Fibroblast of the aortic adventitia (primary cell): Measurements from ENCODE around the gene PPP1R13B. TPM values are rescaled to one million over a fixed set of nuclear protein-coding genes. Genes with fewer than 3 reads are reported as not detected.
A peak's percentile ranks its signal among the peaks of the same experiment; 100 is the strongest.

Experiments
- DNase-seq: peaks from one replicate; pipeline ENCODE4 v3.0.0-alpha.2; 2010; ENCODE audit warnings: low read depth
- H3K4me3 ChIP-seq: 2 replicates; pipeline ENCODE4 v1.5.1; 2011; ENCODE audit warnings: low read depth, mild to moderate bottlenecking, control low read depth, low read length, moderate library complexity
- total RNA-seq: library from RNA; depleted of rRNA; stranded (reverse); fragments of >200 nt; gene quantifications from 2 replicates; pipeline ENCODE4 v1.2.3, GENCODE V29; 2012; ENCODE audit warnings: low replicate concordance
- TF ChIP-seq, protein P1 (sequence below): IDR thresholded peaks from 2 replicates; pipeline ENCODE4 v1.5.1; 2011; ENCODE audit warnings: mild to moderate bottlenecking, low read length, control low read depth, inconsistent platforms; ENCODE audit not compliant: insufficient read depth

The PPP1R13B gene
- total RNA-seq, 1 donor: 1.2 TPM

DNA sequence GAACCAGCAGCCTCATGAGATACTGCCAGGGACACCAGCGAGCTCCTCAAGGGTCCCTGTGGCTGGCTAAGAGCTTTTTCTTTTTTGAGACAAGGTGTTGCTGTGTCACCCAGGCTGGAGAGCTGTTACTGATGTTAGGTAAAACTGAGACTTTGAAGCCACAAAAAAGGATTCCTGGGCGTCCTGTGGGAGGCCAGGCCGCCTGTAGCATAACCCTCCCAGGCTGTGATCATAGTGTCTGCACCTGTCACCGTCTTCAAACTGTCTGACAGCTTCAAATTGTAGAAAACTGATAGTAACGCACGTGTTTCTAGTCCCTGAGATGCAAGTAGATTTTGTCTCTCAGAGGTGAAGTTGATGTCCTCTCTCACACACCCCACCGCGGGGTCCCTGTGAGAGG, 127.6 kb downstream of the PPP1R13B start:
- no peak for DNase-seq
- no peak overlapping the region for H3K4me3 ChIP-seq
- TF ChIP-seq, protein P1, sequence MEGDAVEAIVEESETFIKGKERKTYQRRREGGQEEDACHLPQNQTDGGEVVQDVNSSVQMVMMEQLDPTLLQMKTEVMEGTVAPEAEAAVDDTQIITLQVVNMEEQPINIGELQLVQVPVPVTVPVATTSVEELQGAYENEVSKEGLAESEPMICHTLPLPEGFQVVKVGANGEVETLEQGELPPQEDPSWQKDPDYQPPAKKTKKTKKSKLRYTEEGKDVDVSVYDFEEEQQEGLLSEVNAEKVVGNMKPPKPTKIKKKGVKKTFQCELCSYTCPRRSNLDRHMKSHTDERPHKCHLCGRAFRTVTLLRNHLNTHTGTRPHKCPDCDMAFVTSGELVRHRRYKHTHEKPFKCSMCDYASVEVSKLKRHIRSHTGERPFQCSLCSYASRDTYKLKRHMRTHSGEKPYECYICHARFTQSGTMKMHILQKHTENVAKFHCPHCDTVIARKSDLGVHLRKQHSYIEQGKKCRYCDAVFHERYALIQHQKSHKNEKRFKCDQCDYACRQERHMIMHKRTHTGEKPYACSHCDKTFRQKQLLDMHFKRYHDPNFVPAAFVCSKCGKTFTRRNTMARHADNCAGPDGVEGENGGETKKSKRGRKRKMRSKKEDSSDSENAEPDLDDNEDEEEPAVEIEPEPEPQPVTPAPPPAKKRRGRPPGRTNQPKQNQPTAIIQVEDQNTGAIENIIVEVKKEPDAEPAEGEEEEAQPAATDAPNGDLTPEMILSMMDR: no peak

DNA sequence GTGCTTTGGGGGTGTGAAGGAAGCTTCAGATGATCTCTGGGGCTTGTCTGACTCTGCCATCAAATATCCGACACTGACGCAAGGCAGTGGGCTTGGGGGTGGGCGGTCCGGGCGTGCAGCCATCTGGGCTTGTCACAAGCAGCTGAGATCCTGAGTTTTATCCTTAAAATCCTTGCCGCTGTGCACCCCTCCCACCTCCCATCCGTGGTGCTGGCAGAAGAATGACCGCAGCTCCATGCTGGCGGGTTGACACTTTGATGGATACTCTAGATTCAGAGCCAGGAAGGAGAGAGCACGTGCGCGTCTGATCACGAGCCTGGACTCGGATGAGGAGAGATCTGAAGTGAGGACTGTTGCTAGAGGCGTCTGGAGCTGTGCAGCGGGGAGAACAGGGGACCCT, 128.8 kb downstream of the PPP1R13B start:
- H3K4me3 ChIP-seq: no peak overlapping the region
- TF ChIP-seq, protein P1: no peak
- peak; percentile 70 for DNase-seq

DNA sequence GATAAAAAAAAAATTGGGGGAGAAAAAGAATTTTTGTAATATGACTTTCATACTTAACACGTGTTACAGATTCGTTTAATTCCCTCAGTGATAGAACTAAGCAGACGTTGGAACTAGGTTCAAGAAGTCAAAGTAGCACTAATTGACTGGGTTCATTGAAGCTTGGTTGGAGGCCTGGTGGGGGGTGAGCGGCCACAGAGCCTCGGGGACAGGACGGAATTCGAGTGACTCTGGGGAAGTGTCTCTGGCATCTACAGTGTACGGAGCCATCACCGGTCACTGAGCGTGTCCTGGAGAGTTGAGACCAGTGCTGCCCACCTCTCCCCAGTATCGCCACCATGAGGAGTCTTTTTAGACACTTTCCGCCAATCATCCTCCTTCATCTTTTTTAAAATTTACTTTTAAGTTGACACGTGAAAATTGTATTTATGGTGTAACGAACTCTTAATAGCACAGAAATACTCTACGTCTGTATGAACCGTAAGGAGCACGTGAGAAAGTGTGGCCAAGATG, 130.4 kb downstream of the PPP1R13B start:
- TF ChIP-seq, protein P1: no peak
- no peak for DNase-seq
- peak overlapping the region; percentile 84 for H3K4me3 ChIP-seq

DNA sequence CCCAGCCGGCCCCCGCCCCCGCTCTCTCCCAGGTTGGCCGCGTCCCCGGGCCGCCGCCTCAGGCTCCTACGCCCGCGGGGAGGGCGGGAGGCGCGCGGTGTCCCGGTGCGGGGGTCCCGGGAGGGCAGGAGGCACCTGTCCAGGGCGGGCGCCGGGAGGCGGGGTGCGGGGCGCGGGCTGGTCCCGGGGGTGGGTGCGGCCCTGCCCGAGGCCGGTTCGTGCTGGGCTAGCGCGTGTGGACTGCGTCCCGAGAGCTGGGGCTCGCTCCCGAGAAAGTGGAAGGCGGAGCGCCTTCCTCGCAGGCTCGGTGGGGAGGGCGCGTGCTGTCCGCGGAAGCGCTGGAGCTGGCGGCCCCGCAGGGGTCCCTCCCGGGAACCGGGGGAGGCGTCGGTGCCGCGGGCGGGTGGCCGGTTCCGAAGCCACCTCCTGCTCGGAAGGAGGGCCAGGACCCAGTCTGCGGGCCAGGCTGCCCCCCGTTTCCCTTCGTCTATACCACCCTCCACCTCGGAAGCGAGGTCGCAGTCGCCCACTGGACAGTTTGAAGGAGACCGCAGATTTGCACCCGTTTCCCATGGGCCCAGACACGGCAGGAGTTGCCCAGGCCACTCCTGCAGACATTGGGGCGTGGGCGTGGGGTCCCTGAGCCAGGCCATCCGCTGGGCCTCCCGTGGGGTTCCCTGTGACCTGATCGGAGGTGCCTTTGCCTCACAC, 131.1 kb downstream of the PPP1R13B start:
- DNase-seq: peak; percentile 14
- peak overlapping the region; percentile 84 for H3K4me3 ChIP-seq
- TF ChIP-seq, protein P1: no peak

DNA sequence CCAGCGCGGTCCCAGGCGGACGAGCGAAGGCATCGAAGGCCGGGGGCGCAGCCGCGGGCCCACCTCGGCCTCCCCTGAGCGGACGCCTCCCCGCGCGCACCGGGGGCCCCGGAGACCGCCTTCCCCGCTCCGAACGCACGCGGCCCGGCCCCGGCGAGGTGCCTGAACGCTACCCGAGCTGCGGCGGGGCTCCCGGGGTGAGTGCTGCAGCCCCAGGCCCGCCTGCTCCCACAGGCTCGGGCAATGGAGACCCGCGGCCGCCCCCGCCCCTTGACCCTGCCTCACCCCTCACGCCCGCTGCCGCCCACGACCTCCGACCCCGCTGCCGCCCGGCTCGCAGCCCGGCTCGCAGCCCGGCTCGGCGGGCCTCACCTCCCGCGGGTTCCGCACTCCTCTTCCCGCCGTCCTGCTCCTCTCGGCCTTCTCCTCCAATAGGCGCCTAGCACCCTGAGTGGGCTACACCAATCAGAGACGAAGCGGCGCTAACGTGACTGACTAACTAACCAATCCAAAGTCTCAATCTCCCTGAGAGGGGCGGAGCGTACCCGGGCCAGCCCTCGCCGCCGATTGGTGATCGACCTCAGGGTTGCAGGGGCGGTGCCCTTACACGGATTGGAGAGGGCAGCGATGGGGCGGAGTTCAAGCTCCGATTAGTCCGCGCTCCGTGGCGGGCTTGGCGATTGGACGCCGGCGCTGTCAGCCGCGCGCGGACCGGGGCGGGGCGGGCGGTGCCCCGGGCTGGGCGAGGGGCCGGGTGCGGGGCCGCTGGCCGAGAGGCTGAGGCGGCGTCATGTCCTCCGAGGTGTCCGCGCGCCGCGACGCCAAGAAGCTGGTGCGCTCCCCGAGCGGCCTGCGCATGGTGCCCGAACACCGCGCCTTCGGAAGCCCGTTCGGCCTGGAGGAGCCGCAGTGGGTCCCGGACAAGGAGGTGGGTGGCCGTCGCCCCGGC, 132.0 kb downstream of the PPP1R13B start, which contains the start of the genes XRCC3 and ZFYVE21:
XRCC3 (minus strand) TSS at position 400 of the 949 bp plus-strand sequence. CDS start 4,364 bp downstream, outside the sequence.
ZFYVE21 (plus strand) TSS at position 759 of the 949 bp plus-strand sequence; CDS start at position 791, 32 bp downstream.
- peak; percentile 99 for DNase-seq
- TF ChIP-seq, protein P1: no peak
- peak within 1 kb of the TSS; percentile 84 for H3K4me3 ChIP-seq

DNA sequence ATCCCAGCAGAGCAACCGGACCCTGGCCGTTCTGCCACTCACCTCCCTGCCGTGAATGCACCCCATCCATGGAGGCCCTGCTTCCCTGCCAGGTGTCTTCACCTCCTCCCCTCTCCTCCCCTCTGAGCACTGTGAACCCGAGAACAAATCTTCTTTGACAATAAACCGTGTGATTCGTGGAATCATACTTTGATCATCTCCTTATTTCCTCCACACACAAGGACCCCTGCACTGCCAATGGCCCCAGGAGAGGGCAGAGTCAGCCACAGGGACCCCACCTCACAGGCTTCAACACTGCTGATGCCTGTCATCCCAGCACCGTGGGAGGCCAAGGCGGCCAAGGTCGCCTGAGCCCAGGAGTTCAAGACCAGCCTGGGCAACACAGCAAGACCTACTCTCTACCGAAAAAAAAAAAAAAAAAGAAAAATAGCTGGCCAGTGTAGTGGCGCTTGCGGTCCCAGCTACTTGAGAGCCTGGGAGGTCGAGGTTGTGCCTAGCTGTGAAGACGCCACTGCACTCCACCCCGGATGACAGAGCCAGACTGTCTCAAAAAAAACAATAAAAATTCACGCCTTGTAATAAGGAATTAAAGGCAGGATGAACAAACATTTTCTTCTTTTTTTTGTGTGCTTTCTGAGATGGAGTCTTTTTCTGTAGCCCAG, 133.2 kb downstream of the PPP1R13B start:
- TF ChIP-seq, protein P1: no peak
- H3K4me3 ChIP-seq: peak overlapping the region; percentile 31

More for the DNA sequence above, 133.2 kb downstream of the PPP1R13B start:
- DNase-seq: no peak
